Skeletal muscle tissue (tissue), 4 donors: Measurements from ENCODE around the gene ATP7B. TPM values are rescaled to one million over a fixed set of nuclear protein-coding genes. Genes with fewer than 3 reads are reported as not detected.

ENCODE experiments used
- H3K27ac ChIP-seq: one replicate; pipeline ENCODE4 v1.7.0; 2013; ENCODE audit warnings: mild to moderate bottlenecking, low read depth, low read length, inconsistent platforms
- H3K27me3 ChIP-seq, 3 donors: one replicate each; pipeline ENCODE4 v1.7.0; 2013; ENCODE audit warnings: low read length in 3 of 3; ENCODE audit not compliant: control insufficient read depth in 3 of 3, insufficient read depth in 3 of 3
- H3K36me3 ChIP-seq, 3 donors: one replicate each; pipeline ENCODE4 v1.7.0; 2013; ENCODE audit warnings: low read length in 3 of 3; ENCODE audit not compliant: control insufficient read depth in 3 of 3, insufficient read depth in 3 of 3
- H3K4me1 ChIP-seq, 3 donors: one replicate each; pipeline ENCODE4 v1.7.0; 2013; ENCODE audit warnings: low read length in 3 of 3, mild to moderate bottlenecking in 3 of 3; ENCODE audit not compliant: control insufficient read depth in 3 of 3, insufficient read depth in 3 of 3
- H3K4me3 ChIP-seq, 3 donors: one replicate each; pipeline ENCODE4 v1.7.0; 2013; ENCODE audit warnings: low read length in 3 of 3
- H3K9ac ChIP-seq, 3 donors: one replicate each; pipeline ENCODE4 v1.7.0; 2013; ENCODE audit warnings: low read length in 3 of 3, mild to moderate bottlenecking in 3 of 3, moderate library complexity in 2 of 3, low read depth in 1 of 3
- H3K9me3 ChIP-seq, 3 donors: one replicate each; pipeline ENCODE4 v1.7.0; 2013; ENCODE audit warnings: low read length in 3 of 3; ENCODE audit not compliant: control insufficient read depth in 3 of 3
- total RNA-seq: library from RNA; depleted of rRNA; stranded (reverse); fragments of >200 nt; gene quantifications from one replicate; pipeline ENCODE4 v1.2.3, GENCODE V29; 2014
- donor health status: Osteomylitis.

ATP7B gene
- total RNA-seq, 1 donor from 2014 or later = 6.3 TPM

- H3K4me1 ChIP-seq = peaks cover 0 to 9% (median 6%) of the 10 kb centered on the region in 3 donors
Measured at GRCh38 chr13:51927129-51927528, 84.1 kb downstream of the ATP7B start.

GRCh38 chr13:51926528-51926885, 84.7 kb downstream of the ATP7B start:
- H3K27me3 ChIP-seq = no peaks in the 10 kb centered on the region
- H3K9me3 ChIP-seq = no peaks in the 10 kb centered on the region
- no peak overlapping the region for H3K9ac ChIP-seq
- peaks cover 0 to 9% (median 6%) of the 10 kb centered on the region in 3 donors for H3K4me1 ChIP-seq
- no peak overlapping the region for H3K27ac ChIP-seq
- no peak overlapping the region for H3K4me3 ChIP-seq
- H3K36me3 ChIP-seq = peaks cover 0 to 6% (median under 1%) of the 10 kb centered on the region in 3 donors

More at GRCh38 chr13:51927129-51927528, 84.1 kb downstream of the ATP7B start:
- no peak overlapping the region for H3K9ac ChIP-seq
- H3K4me3 ChIP-seq = no peak overlapping the region
- H3K27me3 ChIP-seq = no peaks in the 10 kb centered on the region
- H3K36me3 ChIP-seq = peaks cover 3 to 6% (median 3%) of the 10 kb centered on the region in 3 donors
- H3K9me3 ChIP-seq = no peaks in the 10 kb centered on the region
- no peak overlapping the region for H3K27ac ChIP-seq

DNA sequence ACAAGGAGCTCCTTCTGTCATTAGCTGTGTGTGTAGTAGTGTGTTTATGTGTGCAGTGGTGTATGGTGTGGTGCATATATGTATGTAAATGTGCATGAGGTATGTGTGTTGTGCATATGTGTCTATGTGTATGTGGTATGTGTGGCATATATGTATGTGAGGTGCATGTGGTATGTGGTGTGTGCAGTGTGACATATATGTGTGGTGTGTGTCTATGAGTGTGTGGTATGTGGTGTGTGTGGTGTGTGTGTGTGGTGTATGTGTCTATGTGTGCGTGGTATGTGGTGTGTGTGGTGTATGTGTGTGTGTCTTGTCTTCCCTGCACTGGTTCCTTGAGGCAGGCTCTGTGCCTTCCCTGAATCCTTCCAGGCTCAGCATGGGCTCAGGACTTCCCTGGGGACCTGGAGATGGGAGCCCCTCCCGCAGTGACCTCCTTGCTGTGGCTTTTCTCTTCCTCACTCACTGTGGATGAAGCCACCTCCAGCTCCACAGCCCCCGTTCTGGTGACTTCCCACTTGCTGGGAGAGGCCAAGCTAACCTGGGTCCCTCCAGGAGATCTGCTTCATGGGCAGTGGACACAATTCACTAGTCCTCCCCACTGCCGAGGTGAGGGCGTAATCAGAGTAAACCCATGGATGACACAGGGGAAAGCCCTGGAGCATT, 85.3 kb downstream of the ATP7B start:
- H3K9me3 ChIP-seq = no peaks in the 10 kb centered on the region
- H3K9ac ChIP-seq = no peak overlapping the region
- H3K27me3 ChIP-seq = no peaks in the 10 kb centered on the region
- peaks cover 0 to 9% (median 6%) of the 10 kb centered on the region in 3 donors for H3K4me1 ChIP-seq
- H3K36me3 ChIP-seq = peaks cover 0 to 6% (median 0%) of the 10 kb centered on the region in 3 donors
- H3K27ac ChIP-seq = no peak overlapping the region
- no peak overlapping the region for H3K4me3 ChIP-seq

DNA sequence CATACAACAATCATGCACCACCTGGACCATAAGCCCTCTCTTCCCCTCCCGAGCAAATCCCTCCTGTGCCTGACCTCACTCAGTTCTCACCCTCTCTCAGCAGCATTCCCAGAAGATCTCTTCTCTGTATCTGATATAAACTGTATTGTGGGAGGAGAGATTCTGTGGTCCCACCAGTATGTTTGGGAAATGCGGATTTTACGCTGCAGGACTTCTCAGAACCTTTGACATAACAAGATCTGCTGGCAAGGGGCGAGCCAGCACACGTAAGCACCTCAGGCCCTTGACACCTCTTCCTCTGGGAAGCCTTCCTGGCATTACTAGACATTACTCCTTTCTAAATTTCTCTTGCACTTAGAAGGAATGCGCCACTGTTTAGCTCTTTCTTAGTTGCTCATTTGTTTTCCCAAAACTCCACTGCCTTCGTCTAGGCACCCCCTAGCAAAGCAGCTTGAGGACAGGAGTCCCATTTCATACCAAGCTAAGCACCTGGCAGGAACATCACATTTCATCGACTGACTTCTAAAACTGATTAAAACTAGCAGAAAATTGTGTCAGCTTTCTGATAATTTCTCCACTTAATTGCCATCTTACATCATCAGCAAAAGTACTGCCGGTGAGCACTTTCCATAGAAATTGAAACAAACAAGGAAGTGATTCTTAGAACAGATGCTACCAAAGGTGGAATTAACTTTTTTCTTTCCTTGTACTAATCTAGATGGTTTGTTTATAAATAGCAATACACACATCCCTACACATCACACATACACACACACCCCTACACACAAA, 86.3 kb downstream of the ATP7B start:
- peaks cover 0 to 6% (median 0%) of the 10 kb centered on the region in 3 donors for H3K36me3 ChIP-seq
- H3K4me1 ChIP-seq = peaks cover 0 to 9% (median 6%) of the 10 kb centered on the region in 3 donors
- no peak overlapping the region for H3K9ac ChIP-seq
- H3K27me3 ChIP-seq = no peaks in the 10 kb centered on the region
- H3K4me3 ChIP-seq = no peak overlapping the region
- H3K27ac ChIP-seq = no peak overlapping the region
- no peaks in the 10 kb centered on the region for H3K9me3 ChIP-seq

DNA sequence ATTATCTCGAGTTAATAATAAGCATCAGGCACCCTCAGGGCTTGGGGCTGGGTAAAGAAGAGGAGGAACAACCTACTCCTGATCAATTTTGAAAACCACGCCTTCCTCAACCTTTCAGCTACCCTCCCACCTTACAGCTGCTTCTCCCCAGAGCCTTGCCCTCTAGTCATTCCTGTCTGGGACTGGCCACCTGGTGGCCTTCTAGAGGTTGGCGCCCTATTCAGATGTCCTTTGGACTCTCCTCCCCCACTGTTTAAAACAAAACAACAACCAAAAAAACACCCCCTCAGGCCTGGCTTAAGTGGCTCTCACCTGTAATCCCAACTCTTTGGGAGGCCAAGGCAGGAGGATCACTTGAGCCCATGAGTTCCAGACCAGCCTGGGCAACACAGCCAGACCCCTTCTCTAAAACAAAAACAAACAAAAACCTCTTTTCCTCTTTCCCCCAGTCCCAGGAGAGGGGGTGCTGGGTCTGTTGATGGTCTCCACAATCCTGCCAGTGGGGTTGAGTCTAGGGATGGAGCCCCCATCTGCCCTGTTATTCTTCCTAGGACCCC, 87.2 kb downstream of the ATP7B start:
- Histone ChIP-seq H3K4me1 (peaks cover 0 to 9% (median 6%) of the 10 kb centered on the region in 3 donors), H3K27me3 (no peaks in the 10 kb centered on the region), H3K27ac (no peak overlapping the region), H3K9me3 (no peaks in the 10 kb centered on the region), H3K36me3 (peaks cover 0 to 4% (median 0%) of the 10 kb centered on the region in 3 donors), H3K9ac (no peak overlapping the region), H3K4me3 (no peak overlapping the region)

GRCh38 chr13:51922771-51923480, 88.3 kb downstream of the ATP7B start:
- Histone ChIP-seq H3K9ac (no peak overlapping the region), H3K27me3 (no peaks in the 10 kb centered on the region), H3K4me3 (no peak overlapping the region), H3K9me3 (no peaks in the 10 kb centered on the region), H3K4me1 (peaks cover 0 to 4% (median under 1%) of the 10 kb centered on the region in 3 donors), H3K27ac (no peak overlapping the region), H3K36me3 (peaks cover 0 to 4% (median 0%) of the 10 kb centered on the region in 3 donors)

DNA sequence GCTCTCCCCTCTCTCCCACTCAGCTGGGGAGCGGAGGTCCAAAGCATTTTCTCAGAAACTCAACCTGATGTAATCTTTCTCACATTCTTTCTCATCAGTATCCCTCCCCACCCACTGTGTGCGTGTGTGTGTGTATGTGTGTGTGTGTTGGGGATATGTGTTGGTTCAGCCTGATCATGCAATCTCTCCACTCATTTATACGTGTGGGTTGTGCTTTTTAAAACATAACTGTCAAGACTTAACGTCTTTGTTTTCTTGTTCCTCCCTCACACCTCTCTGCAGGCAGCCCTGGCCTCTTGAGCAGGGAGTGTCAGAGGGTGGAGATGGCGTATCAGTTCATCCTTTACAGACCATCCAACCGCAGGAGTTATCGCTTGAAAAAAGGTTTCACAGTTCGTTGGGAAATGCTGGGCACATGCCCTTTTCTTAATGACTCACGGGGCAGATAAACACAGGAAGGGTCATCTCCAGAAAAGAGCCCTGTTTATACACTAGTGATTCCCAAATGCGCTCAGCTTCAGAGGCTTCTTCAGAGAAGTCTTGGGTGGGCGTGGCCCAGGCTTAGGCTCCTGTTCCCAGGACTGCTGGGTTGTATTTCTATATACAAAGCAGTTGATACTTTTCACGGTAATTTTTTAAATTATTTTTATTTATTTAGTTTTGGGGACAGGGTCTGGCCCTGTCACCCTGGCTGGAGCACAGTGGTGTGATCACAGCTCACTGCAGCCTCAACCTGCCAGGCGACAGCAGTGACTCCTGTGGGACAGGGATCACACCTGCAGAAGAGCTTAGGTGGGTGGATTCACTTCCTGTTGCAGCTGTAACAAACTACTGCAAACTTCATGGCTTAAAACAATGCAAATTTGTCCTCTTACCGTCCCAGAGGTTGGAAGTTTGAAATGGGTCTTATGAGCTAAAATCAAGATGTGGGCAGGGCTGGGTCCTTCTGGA, 89.2 kb downstream of the ATP7B start:
- peaks cover 0 to 4% (median 0%) of the 10 kb centered on the region in 3 donors for H3K36me3 ChIP-seq
- no peak overlapping the region for H3K4me3 ChIP-seq
- no peaks in the 10 kb centered on the region for H3K27me3 ChIP-seq
- no peak overlapping the region for H3K9ac ChIP-seq
- no peaks in the 10 kb centered on the region for H3K9me3 ChIP-seq
- H3K27ac ChIP-seq = no peak overlapping the region
- H3K4me1 ChIP-seq = no peaks in the 10 kb centered on the region

- H3K9me3 ChIP-seq = no peaks in the 10 kb centered on the region
- H3K4me3 ChIP-seq = no peak overlapping the region
- H3K27me3 ChIP-seq = no peaks in the 10 kb centered on the region
Measured at GRCh38 chr13:51920786-51921185, 90.5 kb downstream of the ATP7B start.

DNA sequence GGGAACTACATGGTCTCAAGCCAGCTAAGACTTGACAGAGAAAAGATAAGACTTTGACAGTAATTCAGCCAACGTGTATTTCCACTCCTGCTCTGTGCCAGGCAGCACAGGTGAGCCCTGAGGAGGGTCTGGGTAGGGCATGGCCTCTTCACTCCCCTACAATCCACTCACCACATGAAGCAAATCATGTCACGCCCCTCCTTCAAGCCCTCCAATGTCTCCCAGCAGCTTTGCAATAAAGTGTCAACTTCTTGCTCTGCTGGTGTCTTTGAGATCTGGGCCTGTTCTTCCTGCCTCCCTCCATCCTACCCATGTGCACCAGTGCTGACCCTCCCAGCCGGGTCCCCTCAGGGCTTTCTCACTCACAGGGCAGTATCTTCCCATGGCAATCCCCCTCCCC, 91.0 kb downstream of the ATP7B start:
- no peak overlapping the region for H3K9ac ChIP-seq
- H3K27ac ChIP-seq = no peak overlapping the region
- H3K4me1 ChIP-seq = no peaks in the 10 kb centered on the region
- no peaks in the 10 kb centered on the region for H3K9me3 ChIP-seq
- no peak overlapping the region for H3K4me3 ChIP-seq
- no peaks in the 10 kb centered on the region for H3K27me3 ChIP-seq
- peaks cover 0 to 4% (median 0%) of the 10 kb centered on the region in 3 donors for H3K36me3 ChIP-seq

More at GRCh38 chr13:51920786-51921185, 90.5 kb downstream of the ATP7B start:
- Histone ChIP-seq H3K9ac (no peak overlapping the region), H3K4me1 (no peaks in the 10 kb centered on the region), H3K36me3 (peaks cover 0 to 4% (median 0%) of the 10 kb centered on the region in 3 donors), H3K27ac (no peak overlapping the region)
